ENCODE measurements around the gene UBE2E2. TPM values are rescaled to one million over a fixed set of nuclear protein-coding genes. Genes with fewer than 3 reads are reported as not detected.

The UBE2E2 gene
- total RNA-seq, 1 donor from 2014 or later, result 45.9 TPM

DNA sequence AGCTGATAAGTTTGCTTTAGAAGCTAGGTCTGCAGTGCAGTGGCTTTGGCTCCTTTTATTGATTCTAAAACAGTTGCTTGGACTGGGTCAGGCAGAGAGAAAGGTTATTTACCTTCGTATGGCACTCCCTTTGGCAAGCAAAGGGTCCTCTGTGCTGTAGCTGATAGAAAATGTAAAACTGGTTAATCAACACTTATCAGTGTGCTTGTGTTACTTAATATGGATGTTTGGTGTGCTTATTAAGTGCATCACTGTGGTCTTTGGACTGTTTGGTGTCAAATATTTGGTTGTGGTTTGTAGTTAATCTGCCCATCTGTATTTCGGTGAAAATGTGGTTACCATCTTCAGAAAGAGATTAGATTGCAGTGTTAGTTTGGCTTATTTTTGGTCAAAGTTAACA lies 16.0 kb downstream of the UBE2E2 start:
- intact Hi-C loops (cut with DNase I), result no loop called here
- DNase-seq, result no peak

DNA sequence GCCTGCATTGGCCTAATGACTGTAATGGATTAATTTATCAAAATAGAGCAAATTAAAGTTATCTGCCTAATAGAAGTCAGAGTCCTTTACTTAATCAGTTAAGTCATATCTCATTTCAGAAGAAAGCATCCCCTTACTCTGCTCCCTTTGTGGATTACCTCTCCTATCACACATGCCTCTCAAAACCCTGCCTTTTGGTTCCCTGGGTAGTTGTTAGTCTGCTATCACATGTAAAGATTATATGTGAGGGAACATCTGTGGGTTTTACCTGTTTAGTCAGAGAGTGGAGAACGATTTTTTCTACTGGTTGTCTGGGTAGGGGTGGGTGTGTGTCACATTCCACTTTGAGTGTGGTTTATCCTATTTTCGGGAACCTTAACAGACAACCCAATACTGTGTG lies 16.4 kb downstream of the UBE2E2 start:
- ATAC-seq, result no peak
- no peak overlapping the region for H3K27ac ChIP-seq
- no peak for DNase-seq
- no peaks in the 10 kb centered on the region for H3K4me1 ChIP-seq
- intact Hi-C loops (cut with DNase I), result no loop called here
- no peaks in the 10 kb centered on the region for H3K27me3 ChIP-seq
- TF ChIP-seq CTCF (IDR thresholded peaks at IDR 0.05), result no peak
- H3K4me3 ChIP-seq, result no peak overlapping the region
- H3K36me3 ChIP-seq, result no peaks in the 10 kb centered on the region
- H3K9me3 ChIP-seq, result peaks cover 4% of the 10 kb centered on the region

More for the DNA sequence above, 16.0 kb downstream of the UBE2E2 start:
- ATAC-seq, result no peak
- Histone ChIP-seq H3K36me3 (no peaks in the 10 kb centered on the region), H3K27ac (no peak overlapping the region), H3K27me3 (no peaks in the 10 kb centered on the region), H3K4me1 (no peaks in the 10 kb centered on the region), H3K9me3 (peaks cover under 1% of the 10 kb centered on the region), H3K4me3 (no peak overlapping the region)
- no peak for TF ChIP-seq CTCF (IDR thresholded peaks at IDR 0.05)

- intact Hi-C loops (cut with DNase I), result no loop called here
- no peaks in the 10 kb centered on the region for H3K27me3 ChIP-seq
- no peak for TF ChIP-seq CTCF (IDR thresholded peaks at IDR 0.05)
- peak overlapping the region; percentile 22 for H3K4me3 ChIP-seq
- peaks cover 4% of the 10 kb centered on the region for H3K9me3 ChIP-seq
- no peaks in the 10 kb centered on the region for H3K36me3 ChIP-seq
- no peaks in the 10 kb centered on the region for H3K4me1 ChIP-seq
- ATAC-seq (no peak), DNase-seq (no peak)
- H3K27ac ChIP-seq, result no peak overlapping the region
Measured at GRCh38 chr3:23221136-23221535, 18.0 kb downstream of the UBE2E2 start.

GRCh38 chr3:23232016-23232415 lies 28.9 kb downstream of the UBE2E2 start:
- Histone ChIP-seq H3K27ac (no peak overlapping the region), H3K4me1 (no peaks in the 10 kb centered on the region), H3K27me3 (no peaks in the 10 kb centered on the region), H3K9me3 (no peaks in the 10 kb centered on the region), H3K4me3 (no peak overlapping the region), H3K36me3 (no peaks in the 10 kb centered on the region)
- DNase-seq (no peak), ATAC-seq (no peak)
- no peak for TF ChIP-seq CTCF (IDR thresholded peaks at IDR 0.05)
- intact Hi-C loops (cut with DNase I), result no loop called here

GRCh38 chr3:23232854-23233253 lies 29.7 kb downstream of the UBE2E2 start:
- no peak for ATAC-seq
- Histone ChIP-seq H3K4me1 (no peaks in the 10 kb centered on the region), H3K9me3 (no peaks in the 10 kb centered on the region), H3K36me3 (no peaks in the 10 kb centered on the region), H3K27ac (no peak overlapping the region), H3K27me3 (no peaks in the 10 kb centered on the region), H3K4me3 (no peak overlapping the region)
- intact Hi-C loops (cut with DNase I), result no loop called here
- no peak for DNase-seq
- TF ChIP-seq CTCF (IDR thresholded peaks at IDR 0.05), result no peak

- Histone ChIP-seq H3K36me3 (no peaks in the 10 kb centered on the region), H3K27ac (no peak overlapping the region), H3K9me3 (no peaks in the 10 kb centered on the region), H3K27me3 (no peaks in the 10 kb centered on the region), H3K4me3 (no peak overlapping the region), H3K4me1 (peaks cover 8% of the 10 kb centered on the region)
- TF ChIP-seq CTCF (IDR thresholded peaks at IDR 0.05), result no peak
- DNase-seq (no peak), ATAC-seq (no peak)
- intact Hi-C loops (cut with DNase I), result no loop called here
Measured at GRCh38 chr3:23235264-23235663, 32.1 kb downstream of the UBE2E2 start.

Measured in upper lobe of right lung (tissue), 1 donor.